Mesodermal cell (in vitro differentiated cells): Measurements from ENCODE around the gene PLXNA4.

Experiments
- H3K27ac ChIP-seq: 2 replicates; pipeline ENCODE4 v1.7.0; 2013; ENCODE audit warnings: mild to moderate bottlenecking, low read depth, low read length, moderate library complexity; ENCODE audit not compliant: severe bottlenecking
- H3K36me3 ChIP-seq: 2 replicates; pipeline ENCODE4 v1.7.1; 2013; ENCODE audit warnings: mild to moderate bottlenecking, low read length, moderate library complexity; ENCODE audit not compliant: control insufficient read depth, insufficient read depth
- H3K4me1 ChIP-seq: one replicate; pipeline ENCODE4 v1.7.1; 2013; ENCODE audit warnings: mild to moderate bottlenecking, low read length; ENCODE audit not compliant: insufficient read depth, control insufficient read depth, poor library complexity, severe bottlenecking
- H3K4me3 ChIP-seq: 2 replicates; pipeline ENCODE4 v1.7.0; 2013; ENCODE audit warnings: low read length, control low read depth, mild to moderate bottlenecking; ENCODE audit not compliant: insufficient read depth, poor library complexity, severe bottlenecking; ENCODE audit errors: extremely low read depth
- H3K9me3 ChIP-seq: 2 replicates; pipeline ENCODE4 v1.7.1; 2013; ENCODE audit warnings: mild to moderate bottlenecking, low read length, moderate library complexity; ENCODE audit not compliant: control insufficient read depth
- WGBS, 2 experiments: methylation state at CpG; one replicate each; pipeline ENCODE4 v1.1.5; 2013; ENCODE audit warnings: missing lambda C conversion rate in 2 of 2; ENCODE audit not compliant: insufficient coverage in 2 of 2; 5-methylcytosine and 5-hydroxymethylcytosine counted together

PLXNA4 gene

GRCh38 chr7:132472463-132473120 is 103.7 kb downstream of the PLXNA4 start:
- no peaks in the 10 kb centered on the region for H3K9me3 ChIP-seq
- H3K27ac ChIP-seq, result peak overlapping the region; percentile 60
- no peak overlapping the region for H3K4me3 ChIP-seq
- 56 to 59% methylated on average over 7 to 9 of the region's 10 CpGs for WGBS, 2 experiments
- no peaks in the 10 kb centered on the region for H3K36me3 ChIP-seq
- H3K4me1 ChIP-seq, result peaks cover 40% of the 10 kb centered on the region

DNA sequence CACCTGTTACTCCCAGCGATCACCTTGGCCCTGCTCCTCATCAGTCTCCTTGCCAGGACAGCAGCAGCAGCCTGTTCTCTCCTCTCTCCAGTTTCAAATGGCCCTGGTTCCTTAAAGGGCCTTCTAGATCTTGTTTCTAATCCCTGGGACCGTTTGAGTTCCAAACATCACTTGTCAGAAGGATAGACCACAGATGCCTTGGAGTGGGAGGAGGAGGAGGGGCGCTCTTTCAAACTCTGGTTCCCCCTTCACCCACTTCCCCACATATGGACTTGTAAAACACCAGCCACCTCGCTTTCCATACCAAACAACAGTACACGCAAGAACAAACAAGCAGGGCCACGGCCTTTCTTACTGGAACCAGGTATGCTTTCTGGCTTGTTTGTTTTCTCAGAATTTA is 104.8 kb downstream of the PLXNA4 start:
- no peaks in the 10 kb centered on the region for H3K9me3 ChIP-seq
- H3K4me3 ChIP-seq, result no peak overlapping the region
- peaks cover 40% of the 10 kb centered on the region for H3K4me1 ChIP-seq
- H3K27ac ChIP-seq, result peak overlapping the region; percentile 41
- no peaks in the 10 kb centered on the region for H3K36me3 ChIP-seq
- WGBS, 2 experiments, result 94 to 100% methylated on average over 2 to 4 of the region's 6 CpGs

GRCh38 chr7:132469681-132470080 is 106.6 kb downstream of the PLXNA4 start:
- Histone ChIP-seq H3K9me3 (no peaks in the 10 kb centered on the region), H3K27ac (no peak overlapping the region), H3K4me3 (no peak overlapping the region), H3K4me1 (peaks cover 37% of the 10 kb centered on the region), H3K36me3 (no peaks in the 10 kb centered on the region)
- WGBS, 2 experiments, result 57 to 67% methylated on average over 3 to 4 of the region's 4 CpGs

- Histone ChIP-seq H3K36me3 (no peaks in the 10 kb centered on the region), H3K9me3 (no peaks in the 10 kb centered on the region), H3K27ac (no peak overlapping the region), H3K4me3 (no peak overlapping the region), H3K4me1 (peaks cover 41% of the 10 kb centered on the region)
- 100% methylated on average over 1 of the region's 1 CpG; no CpG with 5 or more reads in 1 of the 2 experiments for WGBS, 2 experiments
These were observed 107.0 kb downstream of the PLXNA4 start for GRCh38 chr7:132469264-132469663.

DNA sequence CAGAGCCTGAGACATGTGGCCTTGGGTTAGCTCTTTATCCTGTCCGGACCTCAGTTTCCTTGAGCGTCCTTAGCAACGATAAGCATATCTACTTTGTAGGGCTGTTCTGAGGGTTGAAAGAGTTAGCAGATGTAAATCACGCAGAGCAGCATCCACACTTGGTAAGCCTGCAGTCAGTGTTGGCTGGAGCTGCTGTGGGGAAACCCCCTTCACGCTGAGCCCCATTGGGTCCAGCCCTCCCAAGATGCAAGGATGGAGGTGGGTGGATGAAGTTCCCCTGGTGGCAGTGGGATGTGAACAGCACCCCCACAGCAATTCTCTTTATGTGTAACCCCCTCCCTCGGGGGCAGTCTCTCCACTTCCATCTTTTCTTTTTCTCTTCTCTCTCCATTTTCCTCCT is 109.9 kb downstream of the PLXNA4 start:
- WGBS, 2 experiments, result 89 to 93% methylated on average over 4 to 5 of the region's 6 CpGs
- Histone ChIP-seq H3K36me3 (no peaks in the 10 kb centered on the region), H3K27ac (no peak overlapping the region), H3K4me1 (peaks cover 22% of the 10 kb centered on the region), H3K9me3 (no peaks in the 10 kb centered on the region), H3K4me3 (no peak overlapping the region)

DNA sequence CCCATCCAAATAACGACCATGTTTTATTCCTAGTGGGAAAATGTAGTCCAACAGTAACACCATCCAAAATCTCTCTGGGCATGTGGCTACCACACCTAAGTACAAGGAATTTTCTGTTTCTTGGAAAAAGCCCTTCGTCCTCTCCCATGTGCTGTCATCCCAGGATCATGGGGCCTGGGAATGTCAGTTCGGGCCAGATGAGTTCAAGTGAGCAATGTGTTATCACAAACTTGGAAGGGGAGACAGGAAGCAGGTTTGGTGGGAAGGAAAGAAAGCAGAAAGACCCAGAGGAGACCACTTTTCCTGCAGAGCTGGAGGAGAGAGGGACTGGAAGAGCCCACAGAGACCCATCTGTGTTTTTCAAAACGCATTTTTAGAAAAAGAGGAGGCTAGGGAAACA is 110.8 kb downstream of the PLXNA4 start:
- H3K4me3 ChIP-seq, result no peak overlapping the region
- no peaks in the 10 kb centered on the region for H3K36me3 ChIP-seq
- WGBS, 2 experiments, result 94 to 97% methylated on average over 3 to 4 of the region's 4 CpGs
- H3K27ac ChIP-seq, result no peak overlapping the region
- H3K4me1 ChIP-seq, result peaks cover 19% of the 10 kb centered on the region
- no peaks in the 10 kb centered on the region for H3K9me3 ChIP-seq

DNA sequence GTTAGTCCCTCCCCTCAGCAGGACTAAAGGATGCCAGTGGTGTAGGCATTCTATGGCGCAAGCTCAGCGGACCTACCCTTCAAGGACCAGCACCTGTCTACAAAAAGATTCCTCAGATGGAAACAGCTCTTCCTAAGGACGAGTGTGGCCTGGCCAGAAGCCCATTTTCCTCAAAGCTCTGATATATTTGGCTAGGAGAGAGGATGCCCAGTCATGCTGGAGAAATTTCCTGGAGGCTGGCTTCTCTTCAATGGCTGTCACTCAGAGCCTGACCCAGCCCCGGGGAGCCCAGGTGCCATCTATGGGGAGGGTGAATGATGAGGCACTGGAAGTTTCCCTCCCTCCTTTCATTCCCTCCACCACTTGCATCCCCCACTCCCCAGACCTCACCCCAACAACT is 111.5 kb downstream of the PLXNA4 start:
- H3K9me3 ChIP-seq, result no peaks in the 10 kb centered on the region
- 93 to 100% methylated on average over 2 to 3 of the region's 4 CpGs for WGBS, 2 experiments
- no peak overlapping the region for H3K27ac ChIP-seq
- no peaks in the 10 kb centered on the region for H3K36me3 ChIP-seq
- no peak overlapping the region for H3K4me3 ChIP-seq
- peaks cover 15% of the 10 kb centered on the region for H3K4me1 ChIP-seq

DNA sequence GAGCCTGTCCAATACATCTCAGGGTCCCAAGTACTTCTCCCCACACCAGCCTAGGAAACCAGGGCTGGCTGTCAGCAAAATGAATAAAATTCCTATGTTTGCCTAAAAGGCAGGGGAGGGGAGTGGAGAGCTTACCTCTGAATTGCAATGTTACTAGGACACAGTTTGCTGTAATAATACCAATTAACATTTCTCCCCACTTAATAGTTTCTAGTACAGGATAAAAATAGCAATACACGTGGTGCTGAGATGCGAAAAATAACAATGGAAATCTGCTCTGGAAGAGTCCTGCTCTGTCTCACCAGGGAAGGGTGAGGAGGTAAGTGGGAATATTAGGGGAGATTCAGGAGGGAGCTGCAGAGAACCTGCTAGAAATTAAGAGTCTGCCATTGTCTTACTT is 112.3 kb downstream of the PLXNA4 start:
- Histone ChIP-seq H3K4me3 (no peak overlapping the region), H3K27ac (no peak overlapping the region), H3K36me3 (no peaks in the 10 kb centered on the region), H3K4me1 (peaks cover 9% of the 10 kb centered on the region), H3K9me3 (no peaks in the 10 kb centered on the region)
- 100% methylated on average over 1 to 2 of the region's 2 CpGs for WGBS, 2 experiments

- Histone ChIP-seq H3K36me3 (no peaks in the 10 kb centered on the region), H3K9me3 (no peaks in the 10 kb centered on the region), H3K4me3 (no peak overlapping the region), H3K4me1 (peaks cover 9% of the 10 kb centered on the region), H3K27ac (no peak overlapping the region)
- WGBS, 2 experiments, result 100% methylated on average over 1 of the region's 2 CpGs; no CpG with 5 or more reads in 1 of the 2 experiments
These were observed 113.8 kb downstream of the PLXNA4 start for GRCh38 chr7:132462478-132462877.

GRCh38 chr7:132461032-132461592 is 115.2 kb downstream of the PLXNA4 start:
- Histone ChIP-seq H3K4me3 (no peak overlapping the region), H3K36me3 (no peaks in the 10 kb centered on the region), H3K9me3 (no peaks in the 10 kb centered on the region), H3K4me1 (peaks cover 9% of the 10 kb centered on the region), H3K27ac (no peak overlapping the region)
- no CpG with 5 or more reads among the region's 2 CpGs for WGBS, 2 experiments

DNA sequence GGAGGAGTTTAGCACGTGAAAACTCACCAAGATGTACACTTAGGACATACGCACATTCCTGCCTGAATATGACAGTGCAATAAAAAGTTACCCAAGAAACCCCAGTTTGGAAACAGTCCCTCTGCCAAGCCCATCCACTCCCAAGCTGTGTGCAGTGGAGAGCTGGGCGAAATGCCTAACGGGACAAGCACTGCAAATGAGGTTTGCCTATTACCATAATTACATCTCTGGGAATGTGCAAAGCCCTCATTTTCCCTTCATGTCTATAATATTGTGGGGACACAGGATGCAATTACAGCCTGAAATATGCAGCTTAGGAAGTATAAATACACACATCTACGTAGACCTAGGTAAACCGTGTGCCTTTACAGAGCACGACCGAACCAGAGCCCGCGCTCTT is 117.5 kb downstream of the PLXNA4 start:
- H3K9me3 ChIP-seq, result no peaks in the 10 kb centered on the region
- no peaks in the 10 kb centered on the region for H3K4me1 ChIP-seq
- no peak overlapping the region for H3K4me3 ChIP-seq
- no peak overlapping the region for H3K27ac ChIP-seq
- no peaks in the 10 kb centered on the region for H3K36me3 ChIP-seq
- WGBS, 2 experiments, result 91 to 95% methylated on average over 6 to 9 of the region's 10 CpGs
